ENCODE results near the gene BCL2A1.
"Not testable (repeated sequence)": the region's sequence is repeated elsewhere in the genome, so short reads cannot be mapped to it uniquely, and the experiment has no call there.

Gene BCL2A1

GRCh38 chr15:79964232-79964805 lies 6.7 kb downstream of the BCL2A1 start:
- no peak for TF ChIP-seq EZH2phosphoT487 (IDR thresholded peaks at IDR 0.05; ENCODE audit: low read depth)
- TF ChIP-seq, protein P1, sequence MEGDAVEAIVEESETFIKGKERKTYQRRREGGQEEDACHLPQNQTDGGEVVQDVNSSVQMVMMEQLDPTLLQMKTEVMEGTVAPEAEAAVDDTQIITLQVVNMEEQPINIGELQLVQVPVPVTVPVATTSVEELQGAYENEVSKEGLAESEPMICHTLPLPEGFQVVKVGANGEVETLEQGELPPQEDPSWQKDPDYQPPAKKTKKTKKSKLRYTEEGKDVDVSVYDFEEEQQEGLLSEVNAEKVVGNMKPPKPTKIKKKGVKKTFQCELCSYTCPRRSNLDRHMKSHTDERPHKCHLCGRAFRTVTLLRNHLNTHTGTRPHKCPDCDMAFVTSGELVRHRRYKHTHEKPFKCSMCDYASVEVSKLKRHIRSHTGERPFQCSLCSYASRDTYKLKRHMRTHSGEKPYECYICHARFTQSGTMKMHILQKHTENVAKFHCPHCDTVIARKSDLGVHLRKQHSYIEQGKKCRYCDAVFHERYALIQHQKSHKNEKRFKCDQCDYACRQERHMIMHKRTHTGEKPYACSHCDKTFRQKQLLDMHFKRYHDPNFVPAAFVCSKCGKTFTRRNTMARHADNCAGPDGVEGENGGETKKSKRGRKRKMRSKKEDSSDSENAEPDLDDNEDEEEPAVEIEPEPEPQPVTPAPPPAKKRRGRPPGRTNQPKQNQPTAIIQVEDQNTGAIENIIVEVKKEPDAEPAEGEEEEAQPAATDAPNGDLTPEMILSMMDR (IDR thresholded peaks at IDR 0.05; ENCODE audit: low read depth, low read length) = no peak
- Histone ChIP-seq H3K27ac (ENCODE audit: low read length) (peak overlapping the region; percentile 21), H3K9me3 (ENCODE audit: insufficient read depth, low read length) (peaks cover 5% of the 10 kb centered on the region; the same call in 1 of the 2 replicates), H3K4me2 (ENCODE audit: low read length) (peak overlapping the region; percentile 86), H3K4me1 (ENCODE audit: low read length) (peaks cover 52% of the 10 kb centered on the region), H3K4me3 (ENCODE audit: low read length) (peak overlapping the region; percentile 53), H3K36me3 (replicated peaks; ENCODE audit: low read depth, low read length) (peaks cover 71% of the 10 kb centered on the region), H4K20me1 (ENCODE audit: insufficient read depth, low read length) (peaks cover 48% of the 10 kb centered on the region), H3K9ac (ENCODE audit: low read length) (peak overlapping the region; percentile 7; the same call in 1 of the 2 replicates), H3K79me2 (ENCODE audit: low read length) (peaks cover 91% of the 10 kb centered on the region), H3K27me3 (ENCODE audit: low read depth, low read length) (no peaks in the 10 kb centered on the region), H2AFZ (ENCODE audit: low read depth, low read length) (no peak overlapping the region)

DNA sequence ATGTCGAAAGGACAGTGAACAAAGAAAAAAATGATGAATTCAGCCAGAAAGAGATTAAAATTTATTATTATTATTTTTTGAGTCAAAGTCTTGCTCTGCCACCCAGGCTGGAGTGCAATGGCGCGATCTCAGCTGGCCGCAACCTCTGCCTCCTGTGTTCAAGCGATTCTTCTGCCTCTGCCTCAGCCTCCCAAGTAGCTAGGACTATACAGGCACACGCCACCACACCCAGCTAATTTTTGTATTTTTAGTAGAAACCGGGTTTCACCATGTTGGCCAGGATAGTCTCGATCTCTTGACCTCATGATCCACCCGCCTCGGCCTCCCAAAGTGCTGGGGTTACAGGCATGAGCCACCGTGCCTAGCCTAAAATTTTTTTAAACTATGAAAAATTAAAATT lies 8.1 kb downstream of the BCL2A1 start:
- H3K9me3 ChIP-seq (ENCODE audit: insufficient read depth, low read length); H3K4me3 ChIP-seq (ENCODE audit: low read length); H3K9ac ChIP-seq (ENCODE audit: low read length); H3K27ac ChIP-seq (ENCODE audit: low read length); H2AFZ ChIP-seq (ENCODE audit: low read depth, low read length); H3K27me3 ChIP-seq (ENCODE audit: low read depth, low read length); H3K4me2 ChIP-seq (ENCODE audit: low read length): not testable (repeated sequence)
- Histone ChIP-seq H3K36me3 (replicated peaks; ENCODE audit: low read depth, low read length) (peaks cover 67% of the 10 kb centered on the region), H3K79me2 (ENCODE audit: low read length) (peaks cover 77% of the 10 kb centered on the region), H3K4me1 (ENCODE audit: low read length) (peaks cover 60% of the 10 kb centered on the region), H4K20me1 (ENCODE audit: insufficient read depth, low read length) (peaks cover 48% of the 10 kb centered on the region)

- Histone ChIP-seq H3K4me2 (ENCODE audit: low read length) (peak overlapping the region; percentile 46), H3K4me3 (ENCODE audit: low read length) (peak overlapping the region; percentile 9; the same call in 1 of the 2 replicates), H3K4me1 (ENCODE audit: low read length) (peaks cover 67% of the 10 kb centered on the region), H3K9me3 (ENCODE audit: insufficient read depth, low read length) (peaks cover 5% of the 10 kb centered on the region; the same call in 1 of the 2 replicates), H3K27me3 (ENCODE audit: low read depth, low read length) (no peaks in the 10 kb centered on the region), H3K79me2 (ENCODE audit: low read length) (peaks cover 70% of the 10 kb centered on the region), H3K27ac (ENCODE audit: low read length) (no peak overlapping the region), H2AFZ (ENCODE audit: low read depth, low read length) (no peak overlapping the region), H3K36me3 (replicated peaks; ENCODE audit: low read depth, low read length) (peaks cover 63% of the 10 kb centered on the region), H3K9ac (ENCODE audit: low read length) (no peak overlapping the region), H4K20me1 (ENCODE audit: insufficient read depth, low read length) (peaks cover 48% of the 10 kb centered on the region)
- TF ChIP-seq EZH2phosphoT487 (IDR thresholded peaks at IDR 0.05; ENCODE audit: low read depth) = no peak
- TF ChIP-seq, protein P1 (IDR thresholded peaks at IDR 0.05; ENCODE audit: low read depth, low read length) = no peak
Observed at GRCh38 chr15:79962178-79962577, 8.8 kb downstream of the BCL2A1 start.

DNA sequence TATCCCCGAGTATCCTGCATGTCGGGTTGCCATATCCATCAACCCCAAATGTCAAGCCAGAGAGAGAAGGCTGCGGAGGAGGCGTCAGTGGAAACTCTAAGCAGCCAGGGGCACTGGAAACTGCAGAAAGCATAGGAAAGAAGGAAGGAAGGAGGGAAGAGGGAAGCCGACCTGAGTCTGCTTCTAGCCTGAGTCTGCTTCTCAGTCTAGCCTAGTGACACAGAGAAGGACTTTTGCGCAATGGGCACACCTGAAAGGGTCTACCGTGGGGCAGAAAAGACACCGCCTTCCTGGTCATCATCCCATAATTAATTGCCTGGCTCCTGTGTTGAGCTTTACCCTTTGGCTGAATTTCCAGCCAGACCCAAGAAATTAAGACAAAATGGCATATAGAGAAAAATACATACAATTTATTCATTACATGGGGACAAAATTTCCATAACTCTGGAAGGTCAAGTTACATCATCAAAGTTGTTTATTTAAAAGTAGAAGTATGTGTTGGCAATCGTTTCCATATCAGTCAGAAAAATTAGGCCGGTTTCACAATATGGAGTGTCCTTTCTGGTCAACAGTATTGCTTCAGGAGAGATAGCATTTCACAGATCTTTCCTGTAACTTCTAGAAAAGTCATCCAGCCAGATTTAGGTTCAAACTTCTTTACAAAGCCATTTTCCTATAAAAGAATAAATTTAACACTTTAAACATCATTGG lies 10.3 kb downstream of the BCL2A1 start:
- no peak overlapping the region for H2AFZ ChIP-seq (ENCODE audit: low read depth, low read length)
- H3K27me3 ChIP-seq (ENCODE audit: low read depth, low read length) = no peaks in the 10 kb centered on the region
- H3K4me3 ChIP-seq (ENCODE audit: low read length) = peak overlapping the region; percentile 4; the same call in 1 of the 2 replicates
- peaks cover 5% of the 10 kb centered on the region; the same call in 1 of the 2 replicates for H3K9me3 ChIP-seq (ENCODE audit: insufficient read depth, low read length)
- no peak overlapping the region for H3K27ac ChIP-seq (ENCODE audit: low read length)
- H4K20me1 ChIP-seq (ENCODE audit: insufficient read depth, low read length) = peaks cover 37% of the 10 kb centered on the region
- H3K9ac ChIP-seq (ENCODE audit: low read length) = no peak overlapping the region
- H3K4me2 ChIP-seq (ENCODE audit: low read length) = peak overlapping the region; percentile 42
- peaks cover 54% of the 10 kb centered on the region for H3K79me2 ChIP-seq (ENCODE audit: low read length)
- TF ChIP-seq, protein P1 (IDR thresholded peaks at IDR 0.05; ENCODE audit: low read depth, low read length) = no peak
- TF ChIP-seq EZH2phosphoT487 (IDR thresholded peaks at IDR 0.05; ENCODE audit: low read depth) = no peak
- H3K4me1 ChIP-seq (ENCODE audit: low read length) = peaks cover 75% of the 10 kb centered on the region
- peaks cover 56% of the 10 kb centered on the region for H3K36me3 ChIP-seq (replicated peaks; ENCODE audit: low read depth, low read length)
